Measurements from ENCODE around the gene ADAMTS6. TPM values are rescaled to one million over a fixed set of nuclear protein-coding genes. Genes with fewer than 3 reads are reported as not detected.

Gene ADAMTS6
- total RNA-seq, 2 experiments from 2014 or later: 2.0 to 2.6 TPM

DNA sequence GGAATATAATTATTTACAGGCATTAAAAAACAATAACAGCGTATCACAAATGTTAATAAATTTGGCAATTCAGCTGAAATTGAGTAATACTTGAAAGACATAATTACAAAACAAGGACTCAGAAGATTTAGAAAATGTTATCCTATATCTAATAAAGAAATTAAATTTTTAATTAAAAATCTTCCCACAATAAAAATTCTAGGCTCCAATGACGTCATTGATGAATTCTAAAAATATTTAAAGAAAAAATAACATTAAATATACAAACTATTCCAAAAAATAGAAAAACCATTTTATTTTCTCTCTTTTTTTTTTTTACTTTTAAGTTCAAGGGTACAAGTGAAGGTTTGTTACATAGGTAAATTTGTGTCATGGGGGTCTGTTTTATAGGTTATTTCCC is 161.5 kb downstream of the ADAMTS6 start:
- intact Hi-C loops (cut with DNase I, micrococcal nuclease): no loop called here
- no peaks in the 10 kb centered on the region for H3K4me1 ChIP-seq (ENCODE audit: insufficient read depth, low read length)
- Mint-ChIP-seq H3K9me3 (peaks cover 4% of the 10 kb centered on the region), H3K4me1 (ENCODE audit: low read depth) (no peaks in the 10 kb centered on the region), H3K4me3 (no peak overlapping the region), H3K27ac (no peak overlapping the region), H3K27me3 (no peaks in the 10 kb centered on the region), H3K36me3 (ENCODE audit: low read depth) (no peaks in the 10 kb centered on the region)
- ChIA-PET POLR2A (no interaction called here), CTCF (no interaction called here)
- no peaks in the 10 kb centered on the region for H3K36me3 ChIP-seq (ENCODE audit: insufficient read depth, low read length)
- DNase-seq: no peak
- no peak overlapping the region for H3K4me3 ChIP-seq (ENCODE audit: low read length)
- no peaks in the 10 kb centered on the region for H3K27me3 ChIP-seq (ENCODE audit: control insufficient read depth in 1 of 2, insufficient read depth in 2 of 2, low read length in 2 of 2)
- H3K9me3 ChIP-seq (ENCODE audit: control insufficient read depth in 1 of 2, insufficient read depth in 1 of 2, low read length in 2 of 2): no peaks in the 10 kb centered on the region
- no peak for ATAC-seq (ENCODE audit: poor library complexity)
- H3K27ac ChIP-seq (ENCODE audit: low read depth in 1 of 2, low read length in 2 of 2): no peak overlapping the region
- TF ChIP-seq, protein P1, sequence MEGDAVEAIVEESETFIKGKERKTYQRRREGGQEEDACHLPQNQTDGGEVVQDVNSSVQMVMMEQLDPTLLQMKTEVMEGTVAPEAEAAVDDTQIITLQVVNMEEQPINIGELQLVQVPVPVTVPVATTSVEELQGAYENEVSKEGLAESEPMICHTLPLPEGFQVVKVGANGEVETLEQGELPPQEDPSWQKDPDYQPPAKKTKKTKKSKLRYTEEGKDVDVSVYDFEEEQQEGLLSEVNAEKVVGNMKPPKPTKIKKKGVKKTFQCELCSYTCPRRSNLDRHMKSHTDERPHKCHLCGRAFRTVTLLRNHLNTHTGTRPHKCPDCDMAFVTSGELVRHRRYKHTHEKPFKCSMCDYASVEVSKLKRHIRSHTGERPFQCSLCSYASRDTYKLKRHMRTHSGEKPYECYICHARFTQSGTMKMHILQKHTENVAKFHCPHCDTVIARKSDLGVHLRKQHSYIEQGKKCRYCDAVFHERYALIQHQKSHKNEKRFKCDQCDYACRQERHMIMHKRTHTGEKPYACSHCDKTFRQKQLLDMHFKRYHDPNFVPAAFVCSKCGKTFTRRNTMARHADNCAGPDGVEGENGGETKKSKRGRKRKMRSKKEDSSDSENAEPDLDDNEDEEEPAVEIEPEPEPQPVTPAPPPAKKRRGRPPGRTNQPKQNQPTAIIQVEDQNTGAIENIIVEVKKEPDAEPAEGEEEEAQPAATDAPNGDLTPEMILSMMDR (IDR thresholded peaks at IDR 0.05): no peak

DNA sequence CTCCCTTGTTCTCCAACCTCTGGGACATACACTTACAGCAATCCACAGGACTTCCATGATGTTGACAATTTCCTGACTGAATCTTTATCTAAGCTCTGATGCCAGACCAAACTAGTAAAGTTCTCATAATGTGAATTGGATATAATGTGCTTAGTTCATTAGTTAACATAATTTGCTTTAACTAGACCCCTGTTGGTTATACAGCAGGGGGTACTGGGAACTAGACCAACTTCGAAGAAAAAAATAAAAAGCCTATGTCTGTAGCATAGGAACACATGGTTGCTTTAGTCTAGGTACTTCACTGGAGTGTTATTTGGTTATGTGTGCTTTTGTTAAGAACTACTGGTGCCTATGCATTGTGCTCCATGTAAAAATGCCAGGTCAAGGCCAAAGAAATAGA is 173.8 kb downstream of the ADAMTS6 start:
- Mint-ChIP-seq H3K4me3 (no peak overlapping the region), H3K4me1 (ENCODE audit: low read depth) (no peaks in the 10 kb centered on the region), H3K36me3 (ENCODE audit: low read depth) (no peaks in the 10 kb centered on the region), H3K27me3 (no peaks in the 10 kb centered on the region), H3K9me3 (no peaks in the 10 kb centered on the region), H3K27ac (no peak overlapping the region)
- H3K27me3 ChIP-seq (ENCODE audit: control insufficient read depth in 1 of 2, insufficient read depth in 2 of 2, low read length in 2 of 2): no peaks in the 10 kb centered on the region
- intact Hi-C loops (cut with DNase I, micrococcal nuclease): no loop called here
- no peak overlapping the region for H3K27ac ChIP-seq (ENCODE audit: low read depth in 1 of 2, low read length in 2 of 2)
- no peak overlapping the region for H3K4me3 ChIP-seq (ENCODE audit: low read length)
- no peak for ATAC-seq (ENCODE audit: poor library complexity)
- no peaks in the 10 kb centered on the region for H3K9me3 ChIP-seq (ENCODE audit: control insufficient read depth in 1 of 2, insufficient read depth in 1 of 2, low read length in 2 of 2)
- H3K4me1 ChIP-seq (ENCODE audit: insufficient read depth, low read length): no peaks in the 10 kb centered on the region
- TF ChIP-seq, protein P1 (IDR thresholded peaks at IDR 0.05): no peak
- ChIA-PET CTCF (no interaction called here), POLR2A (no interaction called here)
- DNase-seq: no peak
- H3K36me3 ChIP-seq (ENCODE audit: insufficient read depth, low read length): no peaks in the 10 kb centered on the region

DNA sequence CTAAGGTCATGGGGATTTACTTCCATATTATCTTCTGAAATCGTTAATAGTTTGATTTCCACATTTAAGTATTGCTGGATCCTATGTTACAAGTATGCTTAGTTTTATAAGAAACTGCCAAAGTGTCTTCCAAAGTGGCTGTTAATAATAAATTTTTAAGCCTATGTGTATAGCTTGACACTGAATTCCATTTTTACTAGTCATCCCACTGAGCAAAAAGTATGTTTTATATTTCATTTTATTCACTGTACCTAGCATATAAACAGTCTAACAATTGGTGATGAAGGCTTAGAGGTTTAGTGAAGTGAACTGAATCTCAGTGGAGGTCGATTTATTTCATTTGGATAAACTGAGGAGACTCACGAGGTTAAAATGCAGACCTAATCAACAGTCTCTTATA is 174.6 kb downstream of the ADAMTS6 start:
- intact Hi-C loops (cut with DNase I, micrococcal nuclease): no loop called here

More for the DNA sequence above, 174.6 kb downstream of the ADAMTS6 start:
- Histone ChIP-seq H3K27ac (ENCODE audit: low read depth in 1 of 2, low read length in 2 of 2) (no peak overlapping the region), H3K4me3 (ENCODE audit: low read length) (no peak overlapping the region), H3K9me3 (ENCODE audit: control insufficient read depth in 1 of 2, insufficient read depth in 1 of 2, low read length in 2 of 2) (no peaks in the 10 kb centered on the region), H3K27me3 (ENCODE audit: control insufficient read depth in 1 of 2, insufficient read depth in 2 of 2, low read length in 2 of 2) (no peaks in the 10 kb centered on the region), H3K36me3 (ENCODE audit: insufficient read depth, low read length) (no peaks in the 10 kb centered on the region), H3K4me1 (ENCODE audit: insufficient read depth, low read length) (no peaks in the 10 kb centered on the region)
- no peaks in the 10 kb centered on the region for H3K4me1 Mint-ChIP-seq (ENCODE audit: low read depth)
- ChIA-PET CTCF (no interaction called here), POLR2A (no interaction called here)
- no peaks in the 10 kb centered on the region for H3K36me3 Mint-ChIP-seq (ENCODE audit: low read depth)
- DNase-seq: no peak
- ATAC-seq (ENCODE audit: poor library complexity): no peak
- TF ChIP-seq, protein P1 (IDR thresholded peaks at IDR 0.05): no peak
- H3K9me3 Mint-ChIP-seq: no peaks in the 10 kb centered on the region
- no peak overlapping the region for H3K4me3 Mint-ChIP-seq
- no peaks in the 10 kb centered on the region for H3K27me3 Mint-ChIP-seq
- no peak overlapping the region for H3K27ac Mint-ChIP-seq

Data from CD4-positive, alpha-beta T cell (primary cell).